Left forelimb (tissue), 1 donor: ENCODE measurements around the gene TNKS1BP1.

Experiments used
- DNase-seq: peaks from one replicate; pipeline ENCODE4 v3.0.0-alpha.2; 2018; ENCODE audit warnings: low spot score

The TNKS1BP1 gene

DNA sequence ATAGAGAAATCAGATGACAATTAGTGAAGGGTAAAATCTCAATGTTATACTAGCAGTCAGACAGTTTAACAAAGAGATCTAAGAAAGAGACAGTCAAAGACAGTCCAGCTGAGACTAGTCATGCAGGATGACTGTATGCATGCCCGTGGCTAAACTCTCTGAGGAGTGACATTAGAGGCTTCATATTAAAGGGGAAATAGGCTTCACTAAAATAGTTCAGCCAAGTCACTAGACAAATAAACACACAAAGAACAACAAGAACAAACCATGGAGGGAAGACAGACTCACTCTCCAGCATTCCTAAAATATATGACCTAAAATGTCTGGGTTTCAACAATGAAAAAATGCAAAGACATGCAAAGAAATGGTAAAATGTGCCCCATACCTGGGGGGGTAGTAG, 69.1 kb downstream of the TNKS1BP1 start:
- DNase-seq, result no peak

DNA sequence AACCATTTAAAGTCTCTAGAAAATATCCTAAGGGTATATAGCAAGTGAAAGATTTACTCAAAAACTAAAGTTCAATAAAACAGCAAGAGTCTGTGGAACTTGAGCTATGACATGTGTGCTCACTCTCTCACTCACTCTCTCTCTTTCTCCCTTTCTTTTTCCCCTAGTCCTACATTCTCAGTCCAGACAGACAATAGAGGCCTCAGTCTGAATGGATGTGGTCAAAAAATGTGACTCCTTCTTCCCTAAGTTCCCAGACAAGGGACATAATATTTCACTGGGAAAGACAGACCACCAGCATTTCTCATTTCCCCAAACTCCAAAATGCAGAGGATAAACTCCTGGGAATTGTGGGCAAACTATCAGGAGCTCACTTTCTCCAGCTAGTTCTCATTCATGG, 70.1 kb downstream of the TNKS1BP1 start:
- DNase-seq, result no peak

DNA sequence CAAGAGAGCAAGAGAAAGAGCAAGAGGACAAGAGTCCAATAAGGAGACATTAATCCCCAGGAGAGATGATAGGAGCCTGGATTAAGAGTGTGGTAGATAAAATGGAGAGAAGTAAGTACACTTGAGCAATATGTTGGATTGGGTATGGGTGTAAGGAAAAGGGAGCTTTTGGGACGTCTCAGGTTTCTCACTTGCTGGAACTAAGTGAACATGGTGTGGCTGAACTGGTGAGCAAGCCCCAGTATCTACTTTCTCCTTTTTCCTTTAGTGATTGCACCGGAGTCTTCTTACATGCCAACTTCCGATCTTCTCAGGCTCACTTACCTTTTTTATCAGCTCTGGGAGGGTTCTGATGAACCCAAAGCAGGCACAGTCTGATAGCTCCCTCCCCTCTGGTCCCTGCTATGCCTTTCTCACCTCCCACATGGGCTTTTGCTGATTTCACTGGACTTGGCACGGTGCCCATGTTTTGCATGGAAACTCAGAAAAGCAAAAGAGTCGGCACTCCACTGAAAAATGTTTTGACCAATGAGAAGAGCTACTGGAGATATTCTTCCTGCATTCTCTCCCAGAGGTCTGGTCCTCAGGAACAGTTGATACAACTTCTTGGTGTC, 73.2 kb downstream of the TNKS1BP1 start:
- no peak for DNase-seq

DNA sequence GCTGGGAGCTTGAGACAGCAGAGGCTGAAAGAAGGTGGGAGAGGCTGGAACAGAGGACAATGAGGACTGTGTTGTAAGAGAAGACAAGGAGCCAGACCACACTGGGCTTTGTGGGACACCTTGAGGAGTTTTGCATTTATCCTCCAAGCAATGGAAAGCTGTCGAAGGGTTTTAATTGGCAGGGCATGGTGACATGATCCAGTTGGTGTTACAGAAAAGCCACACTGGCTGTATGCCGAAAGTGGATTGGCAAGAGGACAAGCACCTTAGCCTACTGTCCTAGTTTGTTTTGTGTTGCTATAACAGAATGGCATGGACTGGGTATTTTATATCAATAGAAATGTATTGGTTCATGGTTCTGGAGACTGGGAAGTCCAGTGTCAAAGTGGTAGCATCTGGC, 73.7 kb downstream of the TNKS1BP1 start:
- no peak for DNase-seq
